ENCODE results near the gene REXO1.

REXO1 gene

GRCh38 chr19:1871630-1872029, 23.3 kb upstream of the REXO1 start:
- Histone ChIP-seq H3K4me1 (ENCODE audit: insufficient read depth, low read length) (no peaks in the 10 kb centered on the region; the same call in 1 of the 2 replicates), H3K9me3 (ENCODE audit: control insufficient read depth, insufficient read depth, low read length) (no peaks in the 10 kb centered on the region)

GRCh38 chr19:1871140-1871597, 22.9 kb upstream of the REXO1 start:
- no peak overlapping the region for H3K9ac ChIP-seq (ENCODE audit: low read depth, low read length)
- no peaks in the 10 kb centered on the region for H3K9me3 ChIP-seq (ENCODE audit: control insufficient read depth, insufficient read depth, low read length)
- no peaks in the 10 kb centered on the region; the same call in 1 of the 2 replicates for H3K4me1 ChIP-seq (ENCODE audit: insufficient read depth, low read length)
- H3K36me3 ChIP-seq (ENCODE audit: insufficient read depth, low read length) = no peaks in the 10 kb centered on the region

More at GRCh38 chr19:1871630-1872029, 23.3 kb upstream of the REXO1 start:
- H3K9ac ChIP-seq (ENCODE audit: low read depth, low read length) = no peak overlapping the region
- no peaks in the 10 kb centered on the region for H3K36me3 ChIP-seq (ENCODE audit: insufficient read depth, low read length)

GRCh38 chr19:1868971-1869370, 20.7 kb upstream of the REXO1 start:
- Histone ChIP-seq H3K9ac (ENCODE audit: low read depth, low read length) (no peak overlapping the region), H3K36me3 (ENCODE audit: insufficient read depth, low read length) (no peaks in the 10 kb centered on the region)

GRCh38 chr19:1867349-1867724, 19.1 kb upstream of the REXO1 start:
- Histone ChIP-seq H3K4me1 (ENCODE audit: insufficient read depth, low read length) (no peaks in the 10 kb centered on the region), H3K9me3 (ENCODE audit: control insufficient read depth, insufficient read depth, low read length) (no peaks in the 10 kb centered on the region), H3K36me3 (ENCODE audit: insufficient read depth, low read length) (no peaks in the 10 kb centered on the region), H3K9ac (ENCODE audit: low read depth, low read length) (no peak overlapping the region)

More at GRCh38 chr19:1868971-1869370, 20.7 kb upstream of the REXO1 start:
- Histone ChIP-seq H3K4me1 (ENCODE audit: insufficient read depth, low read length) (no peaks in the 10 kb centered on the region), H3K9me3 (ENCODE audit: control insufficient read depth, insufficient read depth, low read length) (no peaks in the 10 kb centered on the region)

- no peaks in the 10 kb centered on the region for H3K36me3 ChIP-seq (ENCODE audit: insufficient read depth, low read length)
- H3K9me3 ChIP-seq (ENCODE audit: control insufficient read depth, insufficient read depth, low read length) = no peaks in the 10 kb centered on the region
- H3K9ac ChIP-seq (ENCODE audit: low read depth, low read length) = no peak overlapping the region
- H3K4me1 ChIP-seq (ENCODE audit: insufficient read depth, low read length) = no peaks in the 10 kb centered on the region
Measured at GRCh38 chr19:1866693-1867348, 18.5 kb upstream of the REXO1 start.

GRCh38 chr19:1865172-1866010, 17.1 kb upstream of the REXO1 start:
- Histone ChIP-seq H3K36me3 (ENCODE audit: insufficient read depth, low read length) (no peaks in the 10 kb centered on the region), H3K9me3 (ENCODE audit: control insufficient read depth, insufficient read depth, low read length) (no peaks in the 10 kb centered on the region), H3K4me1 (ENCODE audit: insufficient read depth, low read length) (peaks cover 6% of the 10 kb centered on the region; the same call in 1 of the 2 replicates), H3K9ac (ENCODE audit: low read depth, low read length) (peak overlapping the region; percentile 17)

- Histone ChIP-seq H3K36me3 (ENCODE audit: insufficient read depth, low read length) (no peaks in the 10 kb centered on the region), H3K9ac (ENCODE audit: low read depth, low read length) (peak overlapping the region; percentile 94), H3K4me1 (ENCODE audit: insufficient read depth, low read length) (peaks cover 6% of the 10 kb centered on the region; the same call in 1 of the 2 replicates), H3K9me3 (ENCODE audit: control insufficient read depth, insufficient read depth, low read length) (no peaks in the 10 kb centered on the region)
Measured at GRCh38 chr19:1864480-1865171, 16.3 kb upstream of the REXO1 start.

- Histone ChIP-seq H3K9ac (ENCODE audit: low read depth, low read length) (peak overlapping the region; percentile 94), H3K4me1 (ENCODE audit: insufficient read depth, low read length) (peaks cover 10% of the 10 kb centered on the region; the same call in 1 of the 2 replicates), H3K36me3 (ENCODE audit: insufficient read depth, low read length) (no peaks in the 10 kb centered on the region), H3K9me3 (ENCODE audit: control insufficient read depth, insufficient read depth, low read length) (no peaks in the 10 kb centered on the region)
Measured at GRCh38 chr19:1863638-1864479, 15.6 kb upstream of the REXO1 start.

- peaks cover 12% of the 10 kb centered on the region; the same call in 1 of the 2 replicates for H3K4me1 ChIP-seq (ENCODE audit: insufficient read depth, low read length)
- no peaks in the 10 kb centered on the region for H3K36me3 ChIP-seq (ENCODE audit: insufficient read depth, low read length)
- H3K9ac ChIP-seq (ENCODE audit: low read depth, low read length) = peak within 1 kb of the TSS; percentile 94
- H3K9me3 ChIP-seq (ENCODE audit: control insufficient read depth, insufficient read depth, low read length) = no peaks in the 10 kb centered on the region
Measured at GRCh38 chr19:1863328-1863637, 15.0 kb upstream of the REXO1 start, which contains the start of gene KLF16. TSS of gene KLF16 (minus strand) at chr19:1863579. CDS start at chr19:1863497, 82 bp downstream.

GRCh38 chr19:1862424-1863327, 14.4 kb upstream of the REXO1 start:
- H3K36me3 ChIP-seq (ENCODE audit: insufficient read depth, low read length) = no peaks in the 10 kb centered on the region
- H3K9me3 ChIP-seq (ENCODE audit: control insufficient read depth, insufficient read depth, low read length) = no peaks in the 10 kb centered on the region
- peaks cover 17% of the 10 kb centered on the region; the same call in 1 of the 2 replicates for H3K4me1 ChIP-seq (ENCODE audit: insufficient read depth, low read length)
- H3K9ac ChIP-seq (ENCODE audit: low read depth, low read length) = peak overlapping the region; percentile 85

- Histone ChIP-seq H3K9ac (ENCODE audit: low read depth, low read length) (peak overlapping the region; percentile 85), H3K9me3 (ENCODE audit: control insufficient read depth, insufficient read depth, low read length) (no peaks in the 10 kb centered on the region), H3K4me1 (ENCODE audit: insufficient read depth, low read length) (peaks cover 19% of the 10 kb centered on the region; the same call in 1 of the 2 replicates)
Measured at GRCh38 chr19:1862068-1862423, 13.8 kb upstream of the REXO1 start.

GRCh38 chr19:1861599-1862031, 13.3 kb upstream of the REXO1 start:
- H3K36me3 ChIP-seq (ENCODE audit: insufficient read depth, low read length) = no peaks in the 10 kb centered on the region
- peaks cover 19% of the 10 kb centered on the region; the same call in 1 of the 2 replicates for H3K4me1 ChIP-seq (ENCODE audit: insufficient read depth, low read length)
- H3K9me3 ChIP-seq (ENCODE audit: control insufficient read depth, insufficient read depth, low read length) = no peaks in the 10 kb centered on the region
- peak overlapping the region; percentile 85 for H3K9ac ChIP-seq (ENCODE audit: low read depth, low read length)

More at GRCh38 chr19:1862068-1862423, 13.8 kb upstream of the REXO1 start:
- H3K36me3 ChIP-seq (ENCODE audit: insufficient read depth, low read length) = no peaks in the 10 kb centered on the region

Measured in ES-I3 (cell line).